ENCODE measurements around the gene COL9A1.

The COL9A1 gene

DNA sequence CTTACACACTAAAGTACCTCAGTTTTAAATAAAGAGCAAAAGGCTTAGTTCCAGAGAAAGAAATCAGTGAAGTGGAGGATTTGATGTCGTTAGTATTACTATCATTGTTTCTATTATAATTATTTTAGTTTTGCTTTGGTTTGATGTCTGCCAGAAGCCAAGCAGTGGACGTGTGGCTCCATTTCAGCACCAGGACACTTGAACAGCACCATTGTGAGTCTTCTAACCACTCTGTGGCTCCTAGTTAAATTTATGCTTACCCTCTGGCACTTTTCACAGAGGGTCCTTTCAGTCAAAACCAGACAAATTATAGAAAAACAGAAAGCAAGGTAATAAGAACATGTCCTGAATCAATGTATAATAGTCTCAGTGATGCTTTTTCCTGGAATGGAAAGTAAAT lies 3.4 kb downstream of the COL9A1 start:
- TF ChIP-seq, protein P1, sequence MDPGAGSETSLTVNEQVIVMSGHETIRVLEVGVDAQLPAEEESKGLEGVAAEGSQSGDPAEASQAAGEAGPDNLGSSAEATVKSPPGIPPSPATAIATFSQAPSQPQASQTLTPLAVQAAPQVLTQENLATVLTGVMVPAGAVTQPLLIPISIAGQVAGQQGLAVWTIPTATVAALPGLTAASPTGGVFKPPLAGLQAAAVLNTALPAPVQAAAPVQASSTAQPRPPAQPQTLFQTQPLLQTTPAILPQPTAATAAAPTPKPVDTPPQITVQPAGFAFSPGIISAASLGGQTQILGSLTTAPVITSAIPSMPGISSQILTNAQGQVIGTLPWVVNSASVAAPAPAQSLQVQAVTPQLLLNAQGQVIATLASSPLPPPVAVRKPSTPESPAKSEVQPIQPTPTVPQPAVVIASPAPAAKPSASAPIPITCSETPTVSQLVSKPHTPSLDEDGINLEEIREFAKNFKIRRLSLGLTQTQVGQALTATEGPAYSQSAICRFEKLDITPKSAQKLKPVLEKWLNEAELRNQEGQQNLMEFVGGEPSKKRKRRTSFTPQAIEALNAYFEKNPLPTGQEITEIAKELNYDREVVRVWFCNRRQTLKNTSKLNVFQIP (CRISPR knock-in tag; IDR thresholded peaks at IDR 0.05; ENCODE audit: borderline replicate concordance, low read depth) = no peak
- TF ChIP-seq CSDC2 (CRISPR knock-in tag; IDR thresholded peaks at IDR 0.05) (no peak), PPARA (CRISPR knock-in tag; IDR thresholded peaks at IDR 0.05; ENCODE audit: borderline replicate concordance) (no peak), ZNF565 (CRISPR knock-in tag; conservative IDR thresholded peaks at IDR 0.05; ENCODE audit: low read depth) (no peak), GLIS3 (CRISPR knock-in tag; IDR thresholded peaks at IDR 0.05) (no peak), OSR1 (CRISPR knock-in tag; IDR thresholded peaks at IDR 0.05) (no peak), ARNTL (CRISPR knock-in tag; IDR thresholded peaks at IDR 0.05; ENCODE audit: borderline replicate concordance, low read depth) (no peak), ISL1 (CRISPR knock-in tag; IDR thresholded peaks at IDR 0.05) (no peak), ZFP3 (CRISPR knock-in tag; IDR thresholded peaks at IDR 0.05) (no peak), RARB (CRISPR knock-in tag; IDR thresholded peaks at IDR 0.05) (no peak), ZC3H10 (CRISPR knock-in tag; IDR thresholded peaks at IDR 0.05) (no peak), ZNF70 (CRISPR knock-in tag; IDR thresholded peaks at IDR 0.05) (no peak)
- TF ChIP-seq, protein P2, sequence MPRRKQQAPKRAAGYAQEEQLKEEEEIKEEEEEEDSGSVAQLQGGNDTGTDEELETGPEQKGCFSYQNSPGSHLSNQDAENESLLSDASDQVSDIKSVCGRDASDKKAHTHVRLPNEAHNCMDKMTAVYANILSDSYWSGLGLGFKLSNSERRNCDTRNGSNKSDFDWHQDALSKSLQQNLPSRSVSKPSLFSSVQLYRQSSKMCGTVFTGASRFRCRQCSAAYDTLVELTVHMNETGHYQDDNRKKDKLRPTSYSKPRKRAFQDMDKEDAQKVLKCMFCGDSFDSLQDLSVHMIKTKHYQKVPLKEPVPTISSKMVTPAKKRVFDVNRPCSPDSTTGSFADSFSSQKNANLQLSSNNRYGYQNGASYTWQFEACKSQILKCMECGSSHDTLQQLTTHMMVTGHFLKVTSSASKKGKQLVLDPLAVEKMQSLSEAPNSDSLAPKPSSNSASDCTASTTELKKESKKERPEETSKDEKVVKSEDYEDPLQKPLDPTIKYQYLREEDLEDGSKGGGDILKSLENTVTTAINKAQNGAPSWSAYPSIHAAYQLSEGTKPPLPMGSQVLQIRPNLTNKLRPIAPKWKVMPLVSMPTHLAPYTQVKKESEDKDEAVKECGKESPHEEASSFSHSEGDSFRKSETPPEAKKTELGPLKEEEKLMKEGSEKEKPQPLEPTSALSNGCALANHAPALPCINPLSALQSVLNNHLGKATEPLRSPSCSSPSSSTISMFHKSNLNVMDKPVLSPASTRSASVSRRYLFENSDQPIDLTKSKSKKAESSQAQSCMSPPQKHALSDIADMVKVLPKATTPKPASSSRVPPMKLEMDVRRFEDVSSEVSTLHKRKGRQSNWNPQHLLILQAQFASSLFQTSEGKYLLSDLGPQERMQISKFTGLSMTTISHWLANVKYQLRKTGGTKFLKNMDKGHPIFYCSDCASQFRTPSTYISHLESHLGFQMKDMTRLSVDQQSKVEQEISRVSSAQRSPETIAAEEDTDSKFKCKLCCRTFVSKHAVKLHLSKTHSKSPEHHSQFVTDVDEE (CRISPR knock-in tag; IDR thresholded peaks at IDR 0.05) = no peak
- TF ChIP-seq, protein P3, sequence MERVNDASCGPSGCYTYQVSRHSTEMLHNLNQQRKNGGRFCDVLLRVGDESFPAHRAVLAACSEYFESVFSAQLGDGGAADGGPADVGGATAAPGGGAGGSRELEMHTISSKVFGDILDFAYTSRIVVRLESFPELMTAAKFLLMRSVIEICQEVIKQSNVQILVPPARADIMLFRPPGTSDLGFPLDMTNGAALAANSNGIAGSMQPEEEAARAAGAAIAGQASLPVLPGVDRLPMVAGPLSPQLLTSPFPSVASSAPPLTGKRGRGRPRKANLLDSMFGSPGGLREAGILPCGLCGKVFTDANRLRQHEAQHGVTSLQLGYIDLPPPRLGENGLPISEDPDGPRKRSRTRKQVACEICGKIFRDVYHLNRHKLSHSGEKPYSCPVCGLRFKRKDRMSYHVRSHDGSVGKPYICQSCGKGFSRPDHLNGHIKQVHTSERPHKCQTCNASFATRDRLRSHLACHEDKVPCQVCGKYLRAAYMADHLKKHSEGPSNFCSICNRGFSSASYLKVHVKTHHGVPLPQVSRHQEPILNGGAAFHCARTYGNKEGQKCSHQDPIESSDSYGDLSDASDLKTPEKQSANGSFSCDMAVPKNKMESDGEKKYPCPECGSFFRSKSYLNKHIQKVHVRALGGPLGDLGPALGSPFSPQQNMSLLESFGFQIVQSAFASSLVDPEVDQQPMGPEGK (CRISPR knock-in tag; IDR thresholded peaks at IDR 0.05; ENCODE audit: borderline replicate concordance) = no peak
- TF ChIP-seq, protein P4, sequence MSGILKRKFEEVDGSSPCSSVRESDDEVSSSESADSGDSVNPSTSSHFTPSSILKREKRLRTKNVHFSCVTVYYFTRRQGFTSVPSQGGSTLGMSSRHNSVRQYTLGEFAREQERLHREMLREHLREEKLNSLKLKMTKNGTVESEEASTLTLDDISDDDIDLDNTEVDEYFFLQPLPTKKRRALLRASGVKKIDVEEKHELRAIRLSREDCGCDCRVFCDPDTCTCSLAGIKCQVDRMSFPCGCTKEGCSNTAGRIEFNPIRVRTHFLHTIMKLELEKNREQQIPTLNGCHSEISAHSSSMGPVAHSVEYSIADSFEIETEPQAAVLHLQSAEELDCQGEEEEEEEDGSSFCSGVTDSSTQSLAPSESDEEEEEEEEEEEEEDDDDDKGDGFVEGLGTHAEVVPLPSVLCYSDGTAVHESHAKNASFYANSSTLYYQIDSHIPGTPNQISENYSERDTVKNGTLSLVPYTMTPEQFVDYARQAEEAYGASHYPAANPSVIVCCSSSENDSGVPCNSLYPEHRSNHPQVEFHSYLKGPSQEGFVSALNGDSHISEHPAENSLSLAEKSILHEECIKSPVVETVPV (CRISPR knock-in tag; IDR thresholded peaks at IDR 0.05) = no peak
- ATAC-seq = no peak

DNA sequence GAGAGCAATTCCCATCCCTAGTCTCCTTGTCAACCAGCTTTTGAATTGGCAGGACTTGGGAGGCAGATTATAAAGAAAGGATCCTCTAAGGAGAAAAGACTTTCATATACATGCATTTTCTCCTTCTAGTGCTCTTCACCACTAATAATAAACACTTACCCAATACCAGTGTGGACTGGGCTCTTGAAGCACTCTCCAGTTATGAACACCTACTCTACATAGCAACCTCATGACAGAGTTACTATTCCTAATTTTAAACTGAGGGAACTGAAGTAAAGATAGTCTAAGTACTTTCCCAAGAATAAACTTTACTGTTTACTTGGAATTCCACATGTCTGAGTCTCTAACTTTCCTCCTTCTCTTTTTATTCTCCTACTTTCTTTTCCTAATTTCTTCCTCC lies 4.8 kb downstream of the COL9A1 start:
- no peak for ATAC-seq
- TF ChIP-seq ZNF70 (CRISPR knock-in tag; IDR thresholded peaks at IDR 0.05) = no peak
- no peak for TF ChIP-seq ISL1 (CRISPR knock-in tag; IDR thresholded peaks at IDR 0.05)
- TF ChIP-seq TOX (CRISPR knock-in tag; IDR thresholded peaks at IDR 0.05; ENCODE audit: borderline replicate concordance) = no peak
- TF ChIP-seq ZFP30 (CRISPR knock-in tag; IDR thresholded peaks at IDR 0.05) = no peak
- TF ChIP-seq ARNTL (CRISPR knock-in tag; IDR thresholded peaks at IDR 0.05; ENCODE audit: borderline replicate concordance, low read depth) = no peak
- TF ChIP-seq, protein P4 (CRISPR knock-in tag; IDR thresholded peaks at IDR 0.05) = no peak
- no peak for TF ChIP-seq RARB (CRISPR knock-in tag; IDR thresholded peaks at IDR 0.05)
- no peak for TF ChIP-seq SNAI2 (CRISPR knock-in tag; IDR thresholded peaks at IDR 0.05)
- TF ChIP-seq GLIS3 (CRISPR knock-in tag; IDR thresholded peaks at IDR 0.05) = no peak
- no peak for TF ChIP-seq TCF4 (CRISPR knock-in tag; IDR thresholded peaks at IDR 0.05; ENCODE audit: borderline replicate concordance)
- TF ChIP-seq PPARA (CRISPR knock-in tag; IDR thresholded peaks at IDR 0.05; ENCODE audit: borderline replicate concordance) = no peak
- TF ChIP-seq, protein P1 (CRISPR knock-in tag; IDR thresholded peaks at IDR 0.05; ENCODE audit: borderline replicate concordance, low read depth) = no peak
- TF ChIP-seq, protein P2 (CRISPR knock-in tag; IDR thresholded peaks at IDR 0.05) = no peak
- no peak for TF ChIP-seq ZNF565 (CRISPR knock-in tag; conservative IDR thresholded peaks at IDR 0.05; ENCODE audit: low read depth)
- no peak for TF ChIP-seq OSR1 (CRISPR knock-in tag; IDR thresholded peaks at IDR 0.05)
